ENCODE results near the gene ARL5A. TPM values are rescaled to one million over a fixed set of nuclear protein-coding genes. Genes with fewer than 3 reads are reported as not detected.

The ARL5A gene
- 10 to 100 TPM; 50.9 to 54.8 TPM for total RNA-seq

GRCh38 chr2:151828143-151828889 is at the start of gene ARL5A:
Gene ARL5A, minus strand, starts transcription at chr2:151828421. Its CDS starts 245 bp downstream, at chr2:151828176.

Other genes starting within 250 kb of the ARL5A start
- gene NEB, start 93.9 kb downstream of the ARL5A start, total RNA-seq, result under 1 TPM; 0.58 to 0.65 TPM

All from activated naive CD4-positive, alpha-beta T cell treated with anti-CD3 and anti-CD28 coated beads, Interleukin-2, amount 10 ng/mL, durations not matched to agents 5 hours and 36 hours (primary cell).